OCI-LY1 (cell line): ENCODE results near the gene PSME4.

ENCODE experiments used
- H2AFZ ChIP-seq: fragments of 200-600 bp; sonication (generic), shearing (Covaris generic); 2 replicates; pipeline ENCODE4 v1.6.0; 2014; ENCODE audit warnings: antibody characterized with exemption, mild to moderate bottlenecking, low read length
- H3F3A ChIP-seq: fragments of 200-600 bp; sonication (generic), shearing (Covaris generic); 2 replicates; pipeline ENCODE4 v1.6.0; 2014; ENCODE audit warnings: mild to moderate bottlenecking, antibody characterized with exemption, low read length, moderate library complexity; ENCODE audit not compliant: insufficient read depth
- H3K27ac ChIP-seq: fragments of 200-600 bp; sonication (generic); 2 replicates; pipeline ENCODE4 v1.5.1; 2014; ENCODE audit warnings: low read length, mixed run types, mild to moderate bottlenecking, low read depth; ENCODE audit not compliant: poor library complexity, severe bottlenecking
- H3K27me3 ChIP-seq: fragments of 200-600 bp; sonication (generic); 2 replicates; pipeline ENCODE4 v1.6.0; 2014; ENCODE audit warnings: antibody characterized with exemption, mild to moderate bottlenecking, low read length, moderate library complexity; ENCODE audit not compliant: insufficient read depth
- H3K36me3 ChIP-seq: fragments of 200-600 bp; sonication (generic); 2 replicates; pipeline ENCODE4 v1.6.1; 2014; ENCODE audit warnings: mild to moderate bottlenecking, antibody characterized with exemption, low read length, moderate library complexity, mixed read lengths; ENCODE audit not compliant: insufficient read depth
- H3K4me1 ChIP-seq: fragments of 200-600 bp; sonication (generic); 2 replicates; pipeline ENCODE4 v1.5.1; 2014; ENCODE audit warnings: mild to moderate bottlenecking, low read length, moderate library complexity; ENCODE audit not compliant: insufficient read depth, severe bottlenecking
- H3K4me2 ChIP-seq: fragments of 200-600 bp; sonication (generic), shearing (Covaris generic); 2 replicates; pipeline ENCODE4 v1.6.1; 2014; ENCODE audit warnings: low read length
- H3K4me3 ChIP-seq: fragments of 200-600 bp; sonication (generic); 2 replicates; pipeline ENCODE4 v1.5.1; 2014; ENCODE audit warnings: low read length, low read depth, mild to moderate bottlenecking, mixed read lengths; ENCODE audit not compliant: poor library complexity, severe bottlenecking
- H3K79me2 ChIP-seq: fragments of 200-600 bp; shearing (Covaris generic); 2 replicates; pipeline ENCODE4 v1.6.1; 2016; ENCODE audit warnings: mixed run types, low read length, mixed read lengths; ENCODE audit not compliant: insufficient read depth
- H3K9ac ChIP-seq: fragments of 200-600 bp; sonication (generic), shearing (Covaris generic); 2 replicates; pipeline ENCODE4 v1.6.1; 2014; ENCODE audit warnings: mild to moderate bottlenecking, low read length, mixed read lengths
- H3K9me2 ChIP-seq: fragments of 200-600 bp; sonication (generic), shearing (Covaris generic); 2 replicates; pipeline ENCODE4 v1.6.1; 2014; ENCODE audit warnings: low read depth, mild to moderate bottlenecking, low read length, mixed read lengths
- H3K9me3 ChIP-seq: fragments of 200-600 bp; shearing (Covaris generic); 2 replicates; pipeline ENCODE4 v1.6.1; 2014; ENCODE audit warnings: low read length, mixed read lengths
- H4K20me1 ChIP-seq: fragments of 200-600 bp; sonication (generic), shearing (Covaris generic); 2 replicates; pipeline ENCODE4 v1.6.0; 2016; ENCODE audit warnings: mild to moderate bottlenecking, low read length; ENCODE audit not compliant: insufficient read depth
- CTCF ChIP-seq: fragments of 200-600 bp; sonication (generic), shearing (Covaris generic); IDR thresholded peaks from 2 replicates; pipeline ENCODE4 v1.5.1; 2017; ENCODE audit warnings: mild to moderate bottlenecking, antibody characterized with exemption, low read length, moderate library complexity, mixed read lengths
- EZH2 ChIP-seq: fragments of 200-600 bp; sonication (generic), shearing (Covaris generic); IDR thresholded peaks from 2 replicates; pipeline ENCODE4 v1.8.0; 2017; ENCODE audit warnings: borderline replicate concordance, mixed run types, mild to moderate bottlenecking, antibody characterized with exemption, low read length, moderate library complexity, mixed read lengths

The PSME4 gene

GRCh38 chr2:53942280-53942679 lies 28.5 kb downstream of the PSME4 start:
- Histone ChIP-seq H4K20me1 (no peaks in the 10 kb centered on the region), H3K4me2 (no peak overlapping the region), H3K9me2 (no peaks in the 10 kb centered on the region), H2AFZ (no peak overlapping the region), H3K9me3 (no peaks in the 10 kb centered on the region), H3K4me3 (no peak overlapping the region), H3K27ac (peak overlapping the region; percentile 4), H3F3A (no peaks in the 10 kb centered on the region; the same call in 1 of the 2 replicates), H3K4me1 (peaks cover 7% of the 10 kb centered on the region), H3K9ac (no peak overlapping the region), H3K27me3 (no peaks in the 10 kb centered on the region), H3K36me3 (peaks cover 83% of the 10 kb centered on the region), H3K79me2 (peaks cover 7% of the 10 kb centered on the region; the same call in 1 of the 2 replicates)
- no peak for TF ChIP-seq EZH2
- TF ChIP-seq CTCF, result no peak

DNA sequence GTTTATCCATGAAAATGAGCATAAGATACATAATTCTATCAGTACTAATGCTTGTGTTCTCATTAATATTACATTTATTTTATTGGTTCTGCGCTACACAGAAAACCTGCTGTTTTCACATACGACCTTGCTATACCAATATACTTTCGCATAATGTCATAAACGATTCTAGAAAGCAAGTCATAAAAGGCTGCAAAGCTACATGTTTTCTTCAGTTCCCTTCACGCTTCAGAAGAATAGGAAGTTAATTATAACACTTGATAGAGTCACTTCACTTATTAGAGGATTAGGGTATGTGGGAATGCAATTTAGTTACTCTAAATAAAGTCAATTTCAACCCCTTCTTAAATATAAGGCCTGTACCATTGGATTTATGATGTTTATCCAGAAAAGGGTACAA lies 29.0 kb downstream of the PSME4 start:
- H3K27me3 ChIP-seq, result no peaks in the 10 kb centered on the region
- no peak overlapping the region for H3K4me3 ChIP-seq
- H3K79me2 ChIP-seq, result peaks cover 4% of the 10 kb centered on the region; the same call in 1 of the 2 replicates
- TF ChIP-seq CTCF, result no peak
- no peak for TF ChIP-seq EZH2
- no peaks in the 10 kb centered on the region for H3K9me2 ChIP-seq
- no peak overlapping the region for H3K4me2 ChIP-seq
- peaks cover 83% of the 10 kb centered on the region for H3K36me3 ChIP-seq
- no peaks in the 10 kb centered on the region for H4K20me1 ChIP-seq
- H3K4me1 ChIP-seq, result peaks cover 7% of the 10 kb centered on the region
- no peaks in the 10 kb centered on the region for H3F3A ChIP-seq
- peak overlapping the region; percentile 4 for H3K27ac ChIP-seq
- no peak overlapping the region for H2AFZ ChIP-seq
- no peak overlapping the region for H3K9ac ChIP-seq
- no peaks in the 10 kb centered on the region for H3K9me3 ChIP-seq

DNA sequence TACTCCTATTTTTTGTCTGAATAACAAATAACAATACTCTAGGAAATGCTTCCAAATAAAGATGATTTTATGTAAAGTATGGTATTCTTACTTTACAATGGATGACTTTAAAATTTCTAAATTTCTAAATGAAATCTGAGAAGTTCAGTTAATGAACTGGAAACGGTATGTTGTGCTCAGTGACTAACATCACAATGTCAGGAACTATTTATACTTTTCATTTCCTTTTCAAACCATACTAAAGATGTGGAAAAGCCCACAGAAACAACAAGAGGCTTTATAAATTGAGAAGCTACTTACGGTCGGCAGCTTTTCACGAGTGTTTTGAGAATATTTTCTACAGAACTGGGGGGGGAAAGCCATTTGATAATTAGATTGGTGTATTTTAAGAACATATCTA lies 31.1 kb downstream of the PSME4 start:
- no peaks in the 10 kb centered on the region for H3F3A ChIP-seq
- H3K36me3 ChIP-seq, result peaks cover 84% of the 10 kb centered on the region
- no peak overlapping the region for H3K4me3 ChIP-seq
- H3K27ac ChIP-seq, result no peak overlapping the region
- H3K9me3 ChIP-seq, result no peaks in the 10 kb centered on the region
- H2AFZ ChIP-seq, result no peak overlapping the region
- H3K79me2 ChIP-seq, result peaks cover 4% of the 10 kb centered on the region; the same call in 1 of the 2 replicates
- no peaks in the 10 kb centered on the region for H3K9me2 ChIP-seq
- H3K4me1 ChIP-seq, result peaks cover 7% of the 10 kb centered on the region
- no peak for TF ChIP-seq CTCF
- no peak overlapping the region for H3K9ac ChIP-seq
- no peaks in the 10 kb centered on the region for H3K27me3 ChIP-seq
- H4K20me1 ChIP-seq, result no peaks in the 10 kb centered on the region
- no peak overlapping the region for H3K4me2 ChIP-seq
